Vein endothelial cell (primary cell): Measurements from ENCODE around the gene OTOP3. TPM values are rescaled to one million over a fixed set of nuclear protein-coding genes. Genes with fewer than 3 reads are reported as not detected.

Experiments
- total RNA-seq: library from RNA; depleted of rRNA; stranded (reverse); fragments of >200 nt; gene quantifications from 2 replicates; pipeline ENCODE4 v1.2.3, GENCODE V29; 2012

Gene OTOP3
- total RNA-seq: not detected in 2 replicates

GRCh38 chr17:74935585-74936469, at the start of gene OTOP3:
Gene OTOP3, plus strand, starts transcription at chr17:74935898. Its CDS starts 24 bp downstream, at chr17:74935922.

GRCh38 chr17:74892974-74893911, 42.5 kb upstream of the OTOP3 start, which contains the start of gene FADS6:
Gene FADS6, minus strand, starts transcription at chr17:74893633. Its CDS starts 38 bp downstream, at chr17:74893595.

GRCh38 chr17:74922694-74923537, 12.8 kb upstream of the OTOP3 start, which contains the start of gene USH1G:
Gene USH1G, minus strand, starts transcription at chr17:74923255. Its CDS starts 182 bp downstream, at chr17:74923073.

GRCh38 chr17:74924250-74924948, 11.3 kb upstream of the OTOP3 start, which contains the start of gene OTOP2:
Gene OTOP2, plus strand, starts transcription at chr17:74924273. Its CDS starts 360 bp downstream, at chr17:74924633.

GRCh38 chr17:74972107-74972972, 36.6 kb downstream of the OTOP3 start, which contains the start of gene HID1:
Gene HID1, minus strand, starts transcription at chr17:74972759. Its CDS starts 103 bp downstream, at chr17:74972656.

GRCh38 chr17:74987418-74987908, 51.8 kb downstream of the OTOP3 start, which contains the start of gene CDR2L:
Gene CDR2L, plus strand, starts transcription at chr17:74987632. Its CDS starts 412 bp downstream, at chr17:74988044.

Other genes starting within 250 kb of the OTOP3 start
- not detected in 2 replicates for gene CD300LF, start 223.0 kb upstream of the OTOP3 start, total RNA-seq
- 0.33 and 0.67 TPM in 2 replicates for gene RAB37, start 198.6 kb upstream of the OTOP3 start, total RNA-seq
- gene NHERF1, start 187.3 kb upstream of the OTOP3 start, total RNA-seq: 13.7 and 17.0 TPM in 2 replicates
- gene NAT9, start 159.6 kb upstream of the OTOP3 start, total RNA-seq: 33.3 and 34.8 TPM in 2 replicates
- 0.19 TPM in 1 of 2 replicates, not detected in the other for gene GRIN2C, start 76.0 kb upstream of the OTOP3 start, total RNA-seq
- 40.4 and 43.8 TPM in 2 replicates for gene FDXR, start 62.9 kb upstream of the OTOP3 start, total RNA-seq
- not detected in 2 replicates for gene FADS6, start 42.3 kb upstream of the OTOP3 start, total RNA-seq
- not detected in 2 replicates for gene USH1G, start 12.6 kb upstream of the OTOP3 start, total RNA-seq
- not detected in 2 replicates for gene OTOP2, start 11.6 kb upstream of the OTOP3 start, total RNA-seq
- 38.4 and 39.8 TPM in 2 replicates for gene HID1, start 36.9 kb downstream of the OTOP3 start, total RNA-seq
- 26.1 and 27.1 TPM in 2 replicates for gene CDR2L, start 51.7 kb downstream of the OTOP3 start, total RNA-seq
- 27.8 and 36.3 TPM in 2 replicates for gene MRPL58, start 76.8 kb downstream of the OTOP3 start, total RNA-seq
- 221 and 231 TPM in 2 replicates for gene ATP5PD, start 111.1 kb downstream of the OTOP3 start, total RNA-seq
- gene KCTD2, start 111.3 kb downstream of the OTOP3 start, total RNA-seq: 17.3 and 19.7 TPM in 2 replicates
- 12.0 and 23.8 TPM in 2 replicates for gene SLC16A5, start 152.1 kb downstream of the OTOP3 start, total RNA-seq
- 4.1 and 4.6 TPM in 2 replicates for gene ARMC7, start 174.1 kb downstream of the OTOP3 start, total RNA-seq
- 31.2 and 38.9 TPM in 2 replicates for gene NT5C, start 195.8 kb downstream of the OTOP3 start, total RNA-seq
- gene JPT1, start 218.6 kb downstream of the OTOP3 start, total RNA-seq: 264 and 322 TPM in 2 replicates
- 96.8 and 106 TPM in 2 replicates for gene SUMO2, start 247.1 kb downstream of the OTOP3 start, total RNA-seq